Measurements from ENCODE around the gene TNIP1.

The TNIP1 gene

GRCh38 chr5:151037561-151038411, 43.0 kb downstream of the TNIP1 start:
- DNase-seq = no peak

GRCh38 chr5:151036556-151036955, 44.3 kb downstream of the TNIP1 start:
- DNase-seq = no peak

DNA sequence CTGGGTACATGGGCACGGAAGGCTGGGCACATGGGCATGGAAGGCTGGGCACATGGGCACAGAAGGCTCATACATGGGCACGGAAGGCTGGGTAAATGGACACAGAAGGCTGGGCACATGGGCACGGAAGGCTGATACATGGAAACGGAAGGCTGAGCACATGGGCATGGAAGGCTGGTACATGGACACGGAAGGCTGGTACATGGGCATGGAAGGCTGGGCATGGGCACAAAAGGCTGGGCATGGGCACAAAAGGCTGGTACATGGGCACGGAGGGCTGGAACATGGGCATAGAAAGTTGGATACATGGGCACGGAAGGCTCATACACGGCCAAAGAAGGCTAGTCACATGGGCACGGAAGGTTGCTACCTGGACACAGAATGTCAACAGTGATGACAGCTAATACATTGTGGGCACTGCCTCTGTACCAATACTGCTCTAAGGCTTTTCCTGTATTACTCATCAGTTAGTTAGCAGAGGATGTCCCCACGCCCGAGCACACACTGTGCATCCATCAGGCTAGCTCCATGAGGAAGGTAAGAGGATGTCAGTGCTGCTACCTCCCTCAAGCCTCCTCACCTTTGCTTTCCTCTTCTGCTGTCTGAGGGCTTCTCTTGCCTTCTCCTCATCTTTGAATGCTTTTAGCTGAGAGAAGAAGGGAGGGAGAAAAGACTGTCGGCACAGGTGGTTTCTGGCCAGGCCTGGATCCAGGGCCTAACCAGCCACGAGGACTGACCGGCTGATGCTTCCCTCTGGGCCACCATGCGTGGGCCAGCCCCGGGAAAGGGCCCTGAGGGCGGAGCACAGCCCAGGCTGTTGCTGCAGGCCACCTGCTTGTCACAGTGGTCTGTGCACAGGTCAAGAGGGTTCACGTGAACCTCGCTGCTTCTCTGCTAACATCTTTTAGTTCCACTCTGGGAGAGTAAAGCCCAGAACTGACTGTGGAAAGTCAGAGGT, 46.1 kb downstream of the TNIP1 start:
- no peak for DNase-seq

- no peak for DNase-seq
Observed at GRCh38 chr5:151033217-151033934, 47.5 kb downstream of the TNIP1 start.

DNA sequence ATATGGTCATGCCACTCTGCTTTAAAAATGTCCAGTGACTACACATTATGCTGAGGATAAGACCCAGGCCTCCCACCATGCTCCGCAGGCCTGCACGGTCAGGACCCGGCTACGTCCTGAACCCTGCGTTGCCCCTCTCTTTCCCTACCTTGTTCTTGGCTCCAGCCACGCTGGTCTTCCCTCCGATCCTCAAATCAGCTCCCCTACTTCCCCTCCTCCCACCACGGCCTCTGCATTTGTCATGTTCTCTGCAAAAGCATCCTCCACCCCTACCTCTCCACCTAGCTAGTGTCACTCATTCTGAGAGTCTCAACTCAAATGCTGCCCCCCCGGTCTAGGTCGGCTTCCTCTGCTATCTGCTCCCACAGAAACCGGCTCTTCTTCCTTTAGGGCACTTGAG, 49.3 kb downstream of the TNIP1 start:
- no peak for DNase-seq

DNA sequence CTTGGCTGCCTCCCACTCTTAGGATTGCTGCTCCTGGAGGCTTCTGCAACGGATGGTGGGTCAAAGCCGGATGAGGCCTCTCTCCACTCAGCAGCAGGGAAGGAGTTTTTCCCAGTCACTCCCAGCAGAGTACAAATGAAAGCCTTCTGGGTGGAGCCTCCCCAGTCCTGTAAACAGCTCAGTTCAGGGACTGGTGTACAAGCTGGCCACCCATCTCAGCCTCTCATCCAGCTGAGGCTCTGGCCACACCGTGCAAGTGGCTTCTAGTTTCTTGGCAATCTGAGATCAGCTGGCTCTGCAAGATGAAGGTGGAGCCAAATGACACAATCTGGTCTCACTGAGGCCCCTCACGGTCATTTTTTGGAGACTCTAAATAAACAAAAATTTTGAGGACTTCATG, 50.5 kb downstream of the TNIP1 start:
- DNase-seq = no peak

DNA sequence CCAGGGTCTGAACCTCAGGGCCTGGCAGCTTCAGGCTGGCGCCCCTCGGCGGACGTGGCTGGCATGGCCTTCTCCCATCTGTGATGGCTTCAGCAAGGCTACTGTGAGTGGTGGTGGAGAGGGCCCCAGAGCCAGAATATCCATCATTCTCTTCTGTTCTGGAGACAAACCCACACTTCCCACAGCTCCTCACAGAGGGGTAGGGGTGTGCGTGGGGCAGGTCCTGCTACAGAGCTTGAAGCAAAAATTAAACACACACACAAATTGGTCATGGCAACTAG, 50.8 kb downstream of the TNIP1 start:
- DNase-seq = no peak

- DNase-seq = no peak
Observed at GRCh38 chr5:151029179-151030055, 51.4 kb downstream of the TNIP1 start.

DNA sequence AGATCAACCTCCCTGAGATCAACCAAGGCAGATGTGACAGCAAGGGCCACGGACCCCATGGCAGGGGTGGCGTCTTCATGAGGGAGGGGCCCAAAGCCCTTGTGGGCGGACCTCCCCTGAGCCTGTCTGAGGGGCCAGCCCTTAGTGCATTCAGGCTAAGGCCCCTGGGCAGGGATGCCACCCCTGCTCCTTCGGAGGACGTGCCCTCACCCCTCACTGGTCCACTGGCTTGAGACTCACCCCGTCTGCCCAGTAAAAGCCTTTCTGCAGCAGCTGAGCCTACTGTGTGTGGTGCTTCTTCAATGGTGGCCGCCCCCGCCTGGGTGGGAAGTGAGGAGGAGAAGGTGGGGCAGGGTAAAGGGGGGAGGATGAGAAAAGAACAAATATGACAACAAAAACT, 52.1 kb downstream of the TNIP1 start:
- DNase-seq = no peak

GRCh38 chr5:151027961-151028479, 52.8 kb downstream of the TNIP1 start:
- DNase-seq = no peak

DNA sequence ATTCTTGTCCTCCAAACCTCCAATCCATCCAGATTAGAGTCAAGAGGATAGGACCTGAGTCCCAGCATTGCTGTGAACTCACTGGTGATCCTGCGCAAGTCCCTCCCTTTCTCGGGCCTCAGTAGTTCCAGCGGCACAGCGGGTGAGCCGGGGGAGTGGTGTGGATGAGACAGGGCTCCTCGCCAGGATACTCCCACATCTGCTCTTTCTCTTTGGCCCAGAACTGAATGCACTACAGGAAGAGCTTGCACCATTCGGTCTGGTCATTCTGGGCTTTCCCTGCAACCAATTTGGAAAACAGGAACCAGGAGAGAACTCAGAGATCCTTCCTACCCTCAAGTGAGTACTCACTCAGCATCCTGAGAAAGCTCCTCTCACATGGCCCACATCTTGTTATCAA, 54.2 kb downstream of the TNIP1 start:
- no peak for DNase-seq

- no peak for DNase-seq
Observed at GRCh38 chr5:151026088-151026487, 54.7 kb downstream of the TNIP1 start.

- no peak for DNase-seq
Observed at GRCh38 chr5:151025250-151025606, 55.6 kb downstream of the TNIP1 start.

- DNase-seq = no peak
Observed at GRCh38 chr5:151024440-151025249, 56.2 kb downstream of the TNIP1 start.

DNA sequence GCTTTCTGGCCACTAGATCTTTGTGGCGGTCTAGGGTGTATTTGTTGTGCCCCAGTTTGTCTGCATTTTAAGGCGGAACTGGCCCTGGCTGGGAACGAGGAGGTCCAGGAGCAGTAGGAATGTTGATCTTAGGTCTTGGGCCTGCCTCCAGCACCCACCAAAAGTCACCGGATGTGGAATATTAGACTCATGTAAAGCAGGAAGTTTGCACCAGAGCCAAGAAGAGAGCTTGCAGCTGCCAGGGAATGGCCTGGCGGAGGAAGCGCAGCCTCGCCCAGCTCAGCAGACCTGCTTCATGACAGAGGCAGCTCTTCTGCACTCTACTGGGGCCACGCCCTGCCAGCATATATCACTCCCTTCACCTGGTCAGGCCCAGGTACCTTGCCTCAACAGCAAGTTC, 57.2 kb downstream of the TNIP1 start:
- DNase-seq = no peak

DNA sequence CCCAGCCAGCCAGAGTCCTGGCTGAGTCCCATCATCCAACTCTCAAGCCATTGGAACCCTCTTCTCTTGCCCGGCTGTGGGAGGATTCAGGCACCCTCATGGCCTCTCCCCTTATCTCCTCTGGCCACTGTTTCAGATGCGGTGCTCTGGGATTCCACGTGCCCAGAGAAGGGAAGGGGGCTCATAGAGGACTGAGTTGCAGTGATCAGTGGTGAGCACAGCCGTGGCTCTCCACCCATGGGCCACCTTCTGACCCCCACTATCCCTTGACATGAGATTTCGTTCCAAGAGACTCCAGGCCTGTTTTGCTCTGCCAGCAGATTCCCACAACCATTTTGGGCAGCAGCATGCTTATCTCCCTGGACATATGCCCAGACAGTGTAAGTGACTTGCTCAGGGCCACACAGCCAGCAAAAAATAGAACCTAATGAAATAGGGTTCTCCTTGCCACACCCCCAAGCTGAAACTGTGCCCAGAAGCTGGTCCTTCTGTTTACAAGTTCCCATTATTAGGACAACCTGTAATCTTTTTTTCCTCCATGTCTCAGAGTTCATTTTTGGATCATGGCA, 57.7 kb downstream of the TNIP1 start:
- DNase-seq = no peak

- no peak for DNase-seq
Observed at GRCh38 chr5:151022511-151023018, 58.3 kb downstream of the TNIP1 start.

DNA sequence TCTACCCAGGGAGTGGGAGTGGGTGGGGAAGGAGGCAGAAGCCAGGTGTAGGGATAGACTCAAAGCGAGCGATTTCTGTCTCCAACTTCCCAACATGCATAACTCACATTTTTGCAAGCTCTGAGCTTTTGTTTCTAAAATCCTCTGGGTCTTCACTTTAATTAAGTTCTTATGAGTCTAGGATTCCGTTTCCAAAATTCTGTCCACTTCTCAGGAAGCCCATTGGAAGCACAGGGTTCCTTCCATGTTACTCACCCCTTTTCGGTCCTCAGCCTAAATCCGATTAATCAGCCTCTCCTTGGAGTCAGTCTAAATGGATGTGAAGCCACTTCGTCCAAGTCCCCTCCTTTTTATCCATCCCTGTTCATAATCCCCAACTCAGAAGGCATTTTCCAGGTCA, 59.1 kb downstream of the TNIP1 start:
- DNase-seq = no peak

DNA sequence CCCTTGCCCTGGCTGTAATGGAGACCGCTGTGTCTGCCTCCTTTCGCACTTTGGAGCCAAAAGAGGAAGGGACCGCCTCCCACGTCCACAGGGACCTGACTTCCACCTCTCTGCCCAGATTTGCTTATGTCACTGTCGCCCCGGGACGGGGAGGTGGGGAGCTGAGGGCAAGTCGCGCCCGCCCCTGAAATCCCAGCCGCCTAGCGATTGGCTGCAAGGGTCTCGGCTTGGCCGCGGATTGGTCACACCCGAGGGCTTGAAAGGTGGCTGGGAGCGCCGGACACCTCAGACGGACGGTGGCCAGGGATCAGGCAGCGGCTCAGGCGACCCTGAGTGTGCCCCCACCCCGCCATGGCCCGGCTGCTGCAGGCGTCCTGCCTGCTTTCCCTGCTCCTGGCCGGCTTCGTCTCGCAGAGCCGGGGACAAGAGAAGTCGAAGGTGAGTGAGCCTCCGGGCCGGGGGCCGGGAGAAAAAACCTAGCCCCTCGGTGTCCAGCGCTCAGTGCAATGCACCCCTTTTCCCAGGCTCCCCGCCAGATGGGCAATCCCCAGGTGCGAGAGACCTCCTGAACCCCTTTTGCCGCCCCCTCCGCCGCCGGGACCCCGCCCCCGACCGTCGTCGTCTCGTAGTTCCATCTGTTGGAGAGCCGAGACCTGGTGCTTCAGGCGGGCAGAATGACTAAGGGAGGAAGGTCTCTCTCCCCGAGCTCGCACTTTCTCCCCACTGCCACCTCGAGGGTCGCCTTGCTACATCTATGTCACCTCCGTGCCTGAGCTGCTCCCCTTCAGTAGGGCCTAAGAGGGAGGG, 60.3 kb downstream of the TNIP1 start, which contains the start of gene GPX3:
Gene GPX3, plus strand, starts transcription at position 288 of the 807 bp plus-strand sequence. Its CDS starts 64 bp downstream, at position 352.
- DNase-seq = peak; percentile 74

GRCh38 chr5:151019331-151019730, 61.5 kb downstream of the TNIP1 start:
- DNase-seq = no peak
